GM23338 (cell line): ENCODE data around the gene TMEM44. TPM values are rescaled to one million over a fixed set of nuclear protein-coding genes. Genes with fewer than 3 reads are reported as not detected.
A peak's percentile ranks its signal among the peaks of the same experiment; 100 is the strongest.

Experiments
- ATAC-seq: fragments of 200-7000 bp; cut with Tn5 transposase; 3 replicates; pipeline ENCODE4 v1.9.1; 2020
- DNase-seq: peaks from one replicate; pipeline ENCODE4 v3.0.0-alpha.2; 2015; ENCODE audit warnings: low spot score
- H2AFZ ChIP-seq: fragments of 200-600 bp; sonication (generic); 2 replicates; pipeline ENCODE4 v1.8.0; 2016; ENCODE audit warnings: antibody characterized with exemption, mild to moderate bottlenecking, moderate library complexity
- H3F3A ChIP-seq: fragments of 200-600 bp; sonication (generic); replicated peaks from 2 replicates; pipeline ENCODE4 v1.8.0; 2017; ENCODE audit warnings: antibody characterized with exemption, mixed run types, low read depth
- H3K27ac ChIP-seq: fragments of 200-600 bp; sonication (generic); 2 replicates; pipeline ENCODE4 v1.6.1; 2016; ENCODE audit warnings: low read depth
- H3K27me3 ChIP-seq: fragments of 200-600 bp; sonication (generic); 2 replicates; pipeline ENCODE4 v1.8.0; 2016; ENCODE audit warnings: mild to moderate bottlenecking, mixed run types, moderate library complexity; ENCODE audit not compliant: insufficient read depth
- H3K36me3 ChIP-seq: fragments of 200-600 bp; sonication (generic); 2 replicates; pipeline ENCODE4 v1.8.0; 2016; ENCODE audit warnings: mild to moderate bottlenecking; ENCODE audit not compliant: insufficient read depth
- H3K4me1 ChIP-seq: fragments of 200-600 bp; sonication (generic); 2 replicates; pipeline ENCODE4 v1.8.0; 2016; ENCODE audit warnings: mild to moderate bottlenecking, moderate library complexity; ENCODE audit not compliant: insufficient read depth
- H3K4me2 ChIP-seq: fragments of 200-600 bp; sonication (generic); 2 replicates; pipeline ENCODE4 v1.7.1; 2017; ENCODE audit warnings: mixed run types
- H3K4me3 ChIP-seq: fragments of 200-600 bp; sonication (generic); 2 replicates; pipeline ENCODE4 v1.6.1; 2016; ENCODE audit warnings: mixed run types
- H3K79me2 ChIP-seq: fragments of 200-600 bp; sonication (generic); replicated peaks from 2 replicates; pipeline ENCODE4 v1.8.0; 2017; ENCODE audit warnings: mild to moderate bottlenecking; ENCODE audit not compliant: insufficient read depth
- H3K9me2 ChIP-seq: fragments of 200-600 bp; sonication (generic); 2 replicates; pipeline ENCODE4 v1.8.0; 2017; ENCODE audit not compliant: insufficient read depth
- H4K20me1 ChIP-seq: fragments of 200-600 bp; sonication (generic); replicated peaks from 2 replicates; pipeline ENCODE4 v1.8.0; 2017; ENCODE audit warnings: mild to moderate bottlenecking; ENCODE audit not compliant: insufficient read depth
- H3K27ac Mint-ChIP-seq: 2 replicates; pipeline ENCODE4 v1.8.0; 2020; ENCODE audit warnings: inconsistent platforms, mild to moderate bottlenecking, moderate library complexity, mixed read lengths
- H3K27me3 Mint-ChIP-seq: 3 replicates; pipeline ENCODE4 v1.8.0; 2022; ENCODE audit warnings: low read depth, mild to moderate bottlenecking, moderate library complexity, mixed read lengths, inconsistent platforms; ENCODE audit not compliant: insufficient read depth, poor library complexity
- H3K36me3 Mint-ChIP-seq: 3 replicates; pipeline ENCODE4 v1.8.0; 2021; ENCODE audit warnings: low read depth, mild to moderate bottlenecking, inconsistent platforms, moderate library complexity, mixed read lengths
- H3K4me1 Mint-ChIP-seq: 3 replicates; pipeline ENCODE4 v1.8.0; 2020; ENCODE audit warnings: mild to moderate bottlenecking, inconsistent platforms, mixed read lengths
- H3K4me3 Mint-ChIP-seq: 3 replicates; pipeline ENCODE4 v1.8.0; 2021; ENCODE audit warnings: moderate library complexity, mild to moderate bottlenecking, inconsistent platforms, mixed read lengths
- H3K9me3 Mint-ChIP-seq: 3 replicates; pipeline ENCODE4 v1.8.0; 2020; ENCODE audit warnings: moderate library complexity, mild to moderate bottlenecking, inconsistent platforms, mixed read lengths
- EZH2phosphoT487 ChIP-seq: fragments of 200-600 bp; sonication (generic); IDR thresholded peaks from one replicate; pipeline ENCODE4 v1.8.1; 2018; ENCODE audit warnings: antibody characterized with exemption; ENCODE audit not compliant: unreplicated experiment
- NANOG ChIP-seq: IDR thresholded peaks from 2 replicates; pipeline ENCODE4 v1.6.1; 2016; ENCODE audit warnings: antibody characterized with exemption, borderline replicate concordance
- POLR2AphosphoS5 ChIP-seq: IDR thresholded peaks from 2 replicates; pipeline ENCODE4 v1.6.1; 2016; ENCODE audit warnings: antibody characterized with exemption, low read depth
- STAT1 ChIP-seq: IDR thresholded peaks from one replicate; pipeline ENCODE4 v1.6.1; 2016; ENCODE audit warnings: antibody characterized with exemption; ENCODE audit not compliant: unreplicated experiment
- ZNF114 ChIP-seq: fragments of 250-450 bp; sonication (Bioruptor Pico); IDR thresholded peaks from 2 replicates; pipeline ENCODE4 v1.5.0; 2020; ENCODE audit warnings: mild to moderate bottlenecking, moderate library complexity
- ZNF331 ChIP-seq: fragments of 250-450 bp; sonication (Bioruptor Pico); IDR thresholded peaks from 2 replicates; pipeline ENCODE4 v1.5.0; 2020; ENCODE audit warnings: low read depth, mild to moderate bottlenecking, moderate library complexity
- ZNF462 ChIP-seq: fragments of 250-450 bp; sonication (Bioruptor Pico); IDR thresholded peaks from 2 replicates; pipeline ENCODE4 v1.5.0; 2020; ENCODE audit warnings: mild to moderate bottlenecking, moderate library complexity
- polyA plus RNA-seq: library from polyadenylated mRNA; unstranded; fragments of >200 nt; fragmentation: Nextera tagmentation; extraction: Ambion mirVana; gene quantifications from 2 replicates; pipeline ENCODE4 v1.2.1, GENCODE V29; 2016
- total RNA-seq: library from RNA; depleted of rRNA; stranded (reverse); fragments of >200 nt; shearing (Covaris generic); gene quantifications from 2 replicates; pipeline ENCODE4 v1.2.3, GENCODE V29; 2014
- TF ChIP-seq, protein P1 (sequence below), 2 experiments: fragments of 200-600 bp in 1 of 2; sonication (generic) in 1 of 2; conservative IDR thresholded peaks; 2 replicates each; pipeline versions ENCODE4 v1.5.1 to v1.6.1; 2016 to 2017; ENCODE audit warnings: antibody characterized with exemption in 2 of 2, low read depth in 2 of 2, mild to moderate bottlenecking in 2 of 2, moderate library complexity in 1 of 2
- TF ChIP-seq, protein P2 (sequence below): IDR thresholded peaks from one replicate; pipeline ENCODE4 v1.6.1; 2018; ENCODE audit warnings: antibody characterized with exemption; ENCODE audit not compliant: unreplicated experiment

TMEM44 gene
- total and polyA plus RNA-seq, 2 experiments from 2014 or later, result 10.0 to 10.5 TPM

DNA sequence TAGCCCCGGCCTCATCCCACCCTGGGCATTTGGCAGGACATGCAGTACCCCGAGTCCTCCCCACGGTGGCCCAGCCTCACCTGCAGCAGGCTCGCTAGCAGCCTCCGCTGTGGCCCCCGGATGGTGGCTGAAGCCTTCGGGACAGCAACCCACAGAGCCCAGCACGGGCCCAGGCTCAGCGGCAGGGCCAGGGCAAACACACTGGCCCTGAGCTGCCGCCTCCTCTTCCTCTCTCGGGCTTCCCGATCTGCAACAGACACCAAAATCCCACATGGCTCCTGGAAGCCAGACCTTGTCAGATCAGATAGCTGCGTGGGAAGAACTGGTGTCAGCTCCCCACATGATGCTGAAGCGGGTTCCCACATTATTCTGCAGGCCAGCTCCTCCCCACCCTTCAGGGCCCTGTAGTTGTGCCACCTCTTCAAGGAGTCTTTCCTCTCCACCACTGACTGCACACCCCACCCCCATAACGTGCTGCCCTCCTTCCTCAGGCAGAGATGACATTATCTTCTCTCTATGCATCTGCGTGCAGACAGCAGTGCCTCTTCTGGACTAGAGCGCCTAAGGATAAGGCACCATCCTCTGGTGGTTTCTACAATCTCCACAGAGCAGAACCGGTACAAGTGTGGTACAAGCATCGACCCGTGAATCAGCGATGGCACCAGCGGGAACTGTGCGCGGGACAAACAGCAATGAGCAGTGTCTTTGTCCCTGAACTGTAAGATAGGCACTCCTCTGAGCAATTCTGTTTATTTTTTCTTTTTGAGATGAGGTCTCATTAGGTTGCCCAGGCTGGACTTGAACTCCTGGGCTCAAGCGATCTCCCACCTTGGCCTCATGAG, 9.5 kb downstream of the TMEM44 start (continued):
- TF ChIP-seq, protein P1, sequence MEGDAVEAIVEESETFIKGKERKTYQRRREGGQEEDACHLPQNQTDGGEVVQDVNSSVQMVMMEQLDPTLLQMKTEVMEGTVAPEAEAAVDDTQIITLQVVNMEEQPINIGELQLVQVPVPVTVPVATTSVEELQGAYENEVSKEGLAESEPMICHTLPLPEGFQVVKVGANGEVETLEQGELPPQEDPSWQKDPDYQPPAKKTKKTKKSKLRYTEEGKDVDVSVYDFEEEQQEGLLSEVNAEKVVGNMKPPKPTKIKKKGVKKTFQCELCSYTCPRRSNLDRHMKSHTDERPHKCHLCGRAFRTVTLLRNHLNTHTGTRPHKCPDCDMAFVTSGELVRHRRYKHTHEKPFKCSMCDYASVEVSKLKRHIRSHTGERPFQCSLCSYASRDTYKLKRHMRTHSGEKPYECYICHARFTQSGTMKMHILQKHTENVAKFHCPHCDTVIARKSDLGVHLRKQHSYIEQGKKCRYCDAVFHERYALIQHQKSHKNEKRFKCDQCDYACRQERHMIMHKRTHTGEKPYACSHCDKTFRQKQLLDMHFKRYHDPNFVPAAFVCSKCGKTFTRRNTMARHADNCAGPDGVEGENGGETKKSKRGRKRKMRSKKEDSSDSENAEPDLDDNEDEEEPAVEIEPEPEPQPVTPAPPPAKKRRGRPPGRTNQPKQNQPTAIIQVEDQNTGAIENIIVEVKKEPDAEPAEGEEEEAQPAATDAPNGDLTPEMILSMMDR (conservative IDR thresholded peaks at IDR 0.05; ENCODE audit: low read depth in 2 of 2), result peak in 1 of 2 experiments; percentile 22; a peak in 1 of 4 replicates

- Histone ChIP-seq H3K4me1 (no peaks in the 10 kb centered on the region), H3K27ac (no peak overlapping the region), H2AFZ (no peak overlapping the region), H4K20me1 (no peaks in the 10 kb centered on the region; the same call in 1 of the 2 replicates), H3K27me3 (no peaks in the 10 kb centered on the region), H3K79me2 (no peaks in the 10 kb centered on the region), H3K36me3 (no peaks in the 10 kb centered on the region), H3K4me3 (no peak overlapping the region), H3K4me2 (no peak overlapping the region), H3K9me2 (no peaks in the 10 kb centered on the region), H3F3A (no peaks in the 10 kb centered on the region)
- no peak for DNase-seq
- H3K27me3 Mint-ChIP-seq, result no peaks in the 10 kb centered on the region
- H3K36me3 Mint-ChIP-seq, result peaks cover 17% of the 10 kb centered on the region
- TF ChIP-seq ZNF331 (no peak), POLR2AphosphoS5 (no peak), EZH2phosphoT487 (no peak), STAT1 (no peak), ZNF114 (CRISPR knock-in tag) (no peak), NANOG (no peak), ZNF462 (no peak)
- TF ChIP-seq, protein P2, sequence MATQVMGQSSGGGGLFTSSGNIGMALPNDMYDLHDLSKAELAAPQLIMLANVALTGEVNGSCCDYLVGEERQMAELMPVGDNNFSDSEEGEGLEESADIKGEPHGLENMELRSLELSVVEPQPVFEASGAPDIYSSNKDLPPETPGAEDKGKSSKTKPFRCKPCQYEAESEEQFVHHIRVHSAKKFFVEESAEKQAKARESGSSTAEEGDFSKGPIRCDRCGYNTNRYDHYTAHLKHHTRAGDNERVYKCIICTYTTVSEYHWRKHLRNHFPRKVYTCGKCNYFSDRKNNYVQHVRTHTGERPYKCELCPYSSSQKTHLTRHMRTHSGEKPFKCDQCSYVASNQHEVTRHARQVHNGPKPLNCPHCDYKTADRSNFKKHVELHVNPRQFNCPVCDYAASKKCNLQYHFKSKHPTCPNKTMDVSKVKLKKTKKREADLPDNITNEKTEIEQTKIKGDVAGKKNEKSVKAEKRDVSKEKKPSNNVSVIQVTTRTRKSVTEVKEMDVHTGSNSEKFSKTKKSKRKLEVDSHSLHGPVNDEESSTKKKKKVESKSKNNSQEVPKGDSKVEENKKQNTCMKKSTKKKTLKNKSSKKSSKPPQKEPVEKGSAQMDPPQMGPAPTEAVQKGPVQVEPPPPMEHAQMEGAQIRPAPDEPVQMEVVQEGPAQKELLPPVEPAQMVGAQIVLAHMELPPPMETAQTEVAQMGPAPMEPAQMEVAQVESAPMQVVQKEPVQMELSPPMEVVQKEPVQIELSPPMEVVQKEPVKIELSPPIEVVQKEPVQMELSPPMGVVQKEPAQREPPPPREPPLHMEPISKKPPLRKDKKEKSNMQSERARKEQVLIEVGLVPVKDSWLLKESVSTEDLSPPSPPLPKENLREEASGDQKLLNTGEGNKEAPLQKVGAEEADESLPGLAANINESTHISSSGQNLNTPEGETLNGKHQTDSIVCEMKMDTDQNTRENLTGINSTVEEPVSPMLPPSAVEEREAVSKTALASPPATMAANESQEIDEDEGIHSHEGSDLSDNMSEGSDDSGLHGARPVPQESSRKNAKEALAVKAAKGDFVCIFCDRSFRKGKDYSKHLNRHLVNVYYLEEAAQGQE, result no peak
- H3K27ac Mint-ChIP-seq, result no peak overlapping the region
- H3K4me3 Mint-ChIP-seq, result no peak overlapping the region
- ATAC-seq, result no peak
- H3K4me1 Mint-ChIP-seq, result peaks cover 4% of the 10 kb centered on the region; the same call in 2 of the 3 replicates
- H3K9me3 Mint-ChIP-seq, result no peaks in the 10 kb centered on the region; the same call in 2 of the 3 replicates
Observed at GRCh38 chr3:194622621-194623340, 10.4 kb downstream of the TMEM44 start.
